Measurements from ENCODE around the gene NACA2. TPM values are rescaled to one million over a fixed set of nuclear protein-coding genes. Genes with fewer than 3 reads are reported as not detected.

NACA2 gene
- total and polyA plus RNA-seq, 4 donors, result 0.08 to 0.32 TPM; not detected in 2

DNA sequence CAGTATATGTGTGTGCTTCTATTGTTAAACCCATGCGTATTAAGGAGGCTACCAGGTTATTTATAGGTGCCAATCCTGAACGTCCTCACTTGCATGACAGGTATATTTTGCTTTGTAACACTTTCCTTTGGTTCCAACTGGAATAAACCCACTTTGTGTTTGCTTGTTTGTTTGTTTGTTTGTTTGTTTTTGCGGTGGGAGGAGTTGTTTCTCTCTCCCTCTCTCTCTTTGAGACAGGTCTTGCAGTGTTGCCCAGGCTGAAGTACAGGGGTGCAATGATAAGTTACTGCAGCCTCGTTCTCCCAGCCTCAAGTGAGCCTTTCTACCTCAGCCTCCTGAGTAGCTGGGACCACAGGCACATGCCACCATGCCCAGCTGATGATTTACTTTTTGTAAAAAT is 28.7 kb downstream of the NACA2 start:
- H3K27me3 ChIP-seq (ENCODE audit: control insufficient read depth in 4 of 4, insufficient read depth in 4 of 4, low read length in 3 of 4), result no peaks in the 10 kb centered on the region
- no peak overlapping the region for H3K27ac ChIP-seq (ENCODE audit: low read depth in 1 of 2, low read length in 2 of 2)
- no peaks in the 10 kb centered on the region for H3K36me3 ChIP-seq (ENCODE audit: control insufficient read depth in 4 of 4, insufficient read depth in 3 of 4, low read depth in 1 of 4, low read length in 3 of 4)
- no peak overlapping the region for H3K9ac ChIP-seq (ENCODE audit: low read depth in 1 of 2, low read length in 2 of 2)
- H3K4me3 ChIP-seq (ENCODE audit: low read depth in 1 of 3, low read length in 3 of 3), result no peak overlapping the region
- no peak for DNase-seq (ENCODE audit: low spot score)
- 65% methylated on average over 4 of the region's 4 CpGs for WGBS
- no peak for TF ChIP-seq RAD21 (IDR thresholded peaks at IDR 0.05)
- TF ChIP-seq SP1 (IDR thresholded peaks at IDR 0.05), result no peak
- TF ChIP-seq TAF1 (conservative IDR thresholded peaks at IDR 0.05), result no peak
- TF ChIP-seq, protein P1, sequence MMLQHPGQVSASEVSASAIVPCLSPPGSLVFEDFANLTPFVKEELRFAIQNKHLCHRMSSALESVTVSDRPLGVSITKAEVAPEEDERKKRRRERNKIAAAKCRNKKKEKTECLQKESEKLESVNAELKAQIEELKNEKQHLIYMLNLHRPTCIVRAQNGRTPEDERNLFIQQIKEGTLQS (IDR thresholded peaks at IDR 0.05), result no peak
- TF ChIP-seq, protein P2, sequence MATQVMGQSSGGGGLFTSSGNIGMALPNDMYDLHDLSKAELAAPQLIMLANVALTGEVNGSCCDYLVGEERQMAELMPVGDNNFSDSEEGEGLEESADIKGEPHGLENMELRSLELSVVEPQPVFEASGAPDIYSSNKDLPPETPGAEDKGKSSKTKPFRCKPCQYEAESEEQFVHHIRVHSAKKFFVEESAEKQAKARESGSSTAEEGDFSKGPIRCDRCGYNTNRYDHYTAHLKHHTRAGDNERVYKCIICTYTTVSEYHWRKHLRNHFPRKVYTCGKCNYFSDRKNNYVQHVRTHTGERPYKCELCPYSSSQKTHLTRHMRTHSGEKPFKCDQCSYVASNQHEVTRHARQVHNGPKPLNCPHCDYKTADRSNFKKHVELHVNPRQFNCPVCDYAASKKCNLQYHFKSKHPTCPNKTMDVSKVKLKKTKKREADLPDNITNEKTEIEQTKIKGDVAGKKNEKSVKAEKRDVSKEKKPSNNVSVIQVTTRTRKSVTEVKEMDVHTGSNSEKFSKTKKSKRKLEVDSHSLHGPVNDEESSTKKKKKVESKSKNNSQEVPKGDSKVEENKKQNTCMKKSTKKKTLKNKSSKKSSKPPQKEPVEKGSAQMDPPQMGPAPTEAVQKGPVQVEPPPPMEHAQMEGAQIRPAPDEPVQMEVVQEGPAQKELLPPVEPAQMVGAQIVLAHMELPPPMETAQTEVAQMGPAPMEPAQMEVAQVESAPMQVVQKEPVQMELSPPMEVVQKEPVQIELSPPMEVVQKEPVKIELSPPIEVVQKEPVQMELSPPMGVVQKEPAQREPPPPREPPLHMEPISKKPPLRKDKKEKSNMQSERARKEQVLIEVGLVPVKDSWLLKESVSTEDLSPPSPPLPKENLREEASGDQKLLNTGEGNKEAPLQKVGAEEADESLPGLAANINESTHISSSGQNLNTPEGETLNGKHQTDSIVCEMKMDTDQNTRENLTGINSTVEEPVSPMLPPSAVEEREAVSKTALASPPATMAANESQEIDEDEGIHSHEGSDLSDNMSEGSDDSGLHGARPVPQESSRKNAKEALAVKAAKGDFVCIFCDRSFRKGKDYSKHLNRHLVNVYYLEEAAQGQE (IDR thresholded peaks at IDR 0.05), result no peak
- TF ChIP-seq HNF4G (IDR thresholded peaks at IDR 0.05), result no peak
- no peak for TF ChIP-seq RXRA (IDR thresholded peaks at IDR 0.05)
- TF ChIP-seq EGR1 (IDR thresholded peaks at IDR 0.05; ENCODE audit: low read depth in 2 of 2), result no peak
- TF ChIP-seq JUND (IDR thresholded peaks at IDR 0.05), result no peak
- TF ChIP-seq, protein P3, sequence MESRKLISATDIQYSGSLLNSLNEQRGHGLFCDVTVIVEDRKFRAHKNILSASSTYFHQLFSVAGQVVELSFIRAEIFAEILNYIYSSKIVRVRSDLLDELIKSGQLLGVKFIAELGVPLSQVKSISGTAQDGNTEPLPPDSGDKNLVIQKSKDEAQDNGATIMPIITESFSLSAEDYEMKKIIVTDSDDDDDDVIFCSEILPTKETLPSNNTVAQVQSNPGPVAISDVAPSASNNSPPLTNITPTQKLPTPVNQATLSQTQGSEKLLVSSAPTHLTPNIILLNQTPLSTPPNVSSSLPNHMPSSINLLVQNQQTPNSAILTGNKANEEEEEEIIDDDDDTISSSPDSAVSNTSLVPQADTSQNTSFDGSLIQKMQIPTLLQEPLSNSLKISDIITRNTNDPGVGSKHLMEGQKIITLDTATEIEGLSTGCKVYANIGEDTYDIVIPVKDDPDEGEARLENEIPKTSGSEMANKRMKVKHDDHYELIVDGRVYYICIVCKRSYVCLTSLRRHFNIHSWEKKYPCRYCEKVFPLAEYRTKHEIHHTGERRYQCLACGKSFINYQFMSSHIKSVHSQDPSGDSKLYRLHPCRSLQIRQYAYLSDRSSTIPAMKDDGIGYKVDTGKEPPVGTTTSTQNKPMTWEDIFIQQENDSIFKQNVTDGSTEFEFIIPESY (IDR thresholded peaks at IDR 0.05), result no peak
- TF ChIP-seq CTCF (IDR thresholded peaks at IDR 0.05; ENCODE audit: low read depth, low read length, missing input control), result no peak
- no peak for TF ChIP-seq YY1 (IDR thresholded peaks at IDR 0.05)
- no peaks in the 10 kb centered on the region for H3K4me1 ChIP-seq (ENCODE audit: control insufficient read depth in 4 of 4, insufficient read depth in 4 of 4, low read length in 3 of 4)
- no peaks in the 10 kb centered on the region for H3K9me3 ChIP-seq (ENCODE audit: control insufficient read depth in 4 of 4, low read length in 3 of 4)

GRCh38 chr17:61561354-61561753 is 29.7 kb downstream of the NACA2 start:
- WGBS, result 68% methylated on average over 2 of the region's 2 CpGs
- no peak overlapping the region for H3K27ac ChIP-seq (ENCODE audit: low read depth in 1 of 2, low read length in 2 of 2)
- no peak overlapping the region for H3K9ac ChIP-seq (ENCODE audit: low read depth in 1 of 2, low read length in 2 of 2)
- no peak overlapping the region for H3K4me3 ChIP-seq (ENCODE audit: low read depth in 1 of 3, low read length in 3 of 3)
- no peaks in the 10 kb centered on the region for H3K27me3 ChIP-seq (ENCODE audit: control insufficient read depth in 4 of 4, insufficient read depth in 4 of 4, low read length in 3 of 4)
- H3K36me3 ChIP-seq (ENCODE audit: control insufficient read depth in 4 of 4, insufficient read depth in 3 of 4, low read depth in 1 of 4, low read length in 3 of 4), result no peaks in the 10 kb centered on the region
- no peaks in the 10 kb centered on the region for H3K9me3 ChIP-seq (ENCODE audit: control insufficient read depth in 4 of 4, low read length in 3 of 4)
- no peaks in the 10 kb centered on the region for H3K4me1 ChIP-seq (ENCODE audit: control insufficient read depth in 4 of 4, insufficient read depth in 4 of 4, low read length in 3 of 4)
- no peak for DNase-seq (ENCODE audit: low spot score)
- TF ChIP-seq SP1 (IDR thresholded peaks at IDR 0.05), result no peak
- no peak for TF ChIP-seq YY1 (IDR thresholded peaks at IDR 0.05)
- TF ChIP-seq HNF4G (IDR thresholded peaks at IDR 0.05), result no peak
- TF ChIP-seq TAF1 (conservative IDR thresholded peaks at IDR 0.05), result no peak
- TF ChIP-seq, protein P1 (IDR thresholded peaks at IDR 0.05), result no peak
- TF ChIP-seq GABPA (IDR thresholded peaks at IDR 0.05 in 1 of 2, conservative IDR thresholded peaks at IDR 0.05 in 1 of 2), result no peak
- no peak for TF ChIP-seq CTCF (IDR thresholded peaks at IDR 0.05; ENCODE audit: low read depth, low read length, missing input control)
- TF ChIP-seq, protein P3 (IDR thresholded peaks at IDR 0.05), result no peak
- TF ChIP-seq NR2F2 (IDR thresholded peaks at IDR 0.05), result no peak
- TF ChIP-seq RAD21 (IDR thresholded peaks at IDR 0.05), result no peak
- TF ChIP-seq HNF4A (conservative IDR thresholded peaks at IDR 0.05), result no peak
- TF ChIP-seq JUND (IDR thresholded peaks at IDR 0.05), result no peak
